Caco-2 (cell line): ENCODE results near the gene CNKSR1. TPM values are rescaled to one million over a fixed set of nuclear protein-coding genes. Genes with fewer than 3 reads are reported as not detected.

Experiments
- BruUV-seq: library from RNA; stranded (reverse); fragments of 400-500 nt; replicated peaks from 2 replicates; lab custom pipeline; 2021; lab: Mats Ljungman, UMichigan
- CTCF ChIA-PET: fragments of 300-600 bp; sonication (Branson Sonifier 250); formaldehyde crosslinking; loops from one replicate; lab custom pipeline; 2022; ENCODE audit warnings: antibody characterized with exemption; lab: Charles Lee
- POLR2A ChIA-PET: fragments of 300-600 bp; sonication (Branson Sonifier 250); formaldehyde crosslinking; loops from one replicate; lab custom pipeline; 2022; ENCODE audit warnings: antibody characterized with exemption; lab: Charles Lee
- DNase-seq, 2 experiments: peaks; one replicate each; pipeline versions ENCODE4 v3.0.0 to v3.0.0-alpha.2; 2020 to 2022
- H3K27me3 ChIP-seq: replicated peaks from 2 replicates; pipeline ENCODE4 v1.6.0; 2011; ENCODE audit warnings: low read length; ENCODE audit not compliant: control insufficient read depth, insufficient read depth
- H3K36me3 ChIP-seq: 2 replicates; pipeline ENCODE4 v1.5.1; 2011; ENCODE audit warnings: low read length; ENCODE audit not compliant: control insufficient read depth, insufficient read depth
- H3K4me1 ChIP-seq: fragments of 250-450 bp; sonication (Bioruptor Pico); 2 replicates; pipeline ENCODE4 v1.5.1; 2020; ENCODE audit warnings: mild to moderate bottlenecking
- H3K4me3 ChIP-seq: 2 replicates; pipeline ENCODE4 v1.5.1; 2011; ENCODE audit warnings: low read depth, mild to moderate bottlenecking, control low read depth, low read length
- H3K9me3 ChIP-seq: fragments of 250-450 bp; sonication (Bioruptor Pico); 2 replicates; pipeline ENCODE4 v1.5.1; 2020; ENCODE audit warnings: mild to moderate bottlenecking, moderate library complexity
- H3K27ac Mint-ChIP-seq: one replicate; pipeline ENCODE4 v1.8.0; 2022; ENCODE audit warnings: mixed read lengths; ENCODE audit not compliant: unreplicated experiment
- H3K27me3 Mint-ChIP-seq: one replicate; pipeline ENCODE4 v1.8.0; 2022; ENCODE audit warnings: mixed read lengths; ENCODE audit not compliant: insufficient read depth, unreplicated experiment
- H3K36me3 Mint-ChIP-seq: one replicate; pipeline ENCODE4 v1.8.0; 2022; ENCODE audit warnings: mild to moderate bottlenecking, mixed read lengths; ENCODE audit not compliant: insufficient read depth, unreplicated experiment
- H3K4me1 Mint-ChIP-seq: one replicate; pipeline ENCODE4 v1.8.0; 2022; ENCODE audit warnings: low read depth, mixed read lengths; ENCODE audit not compliant: unreplicated experiment
- H3K4me3 Mint-ChIP-seq: one replicate; pipeline ENCODE4 v1.8.0; 2022; ENCODE audit warnings: mild to moderate bottlenecking, moderate library complexity, mixed read lengths; ENCODE audit not compliant: unreplicated experiment
- H3K9me3 Mint-ChIP-seq: one replicate; pipeline ENCODE4 v1.8.0; 2022; ENCODE audit warnings: mixed read lengths; ENCODE audit not compliant: unreplicated experiment
- intact Hi-C: fragments of 100-400 bp; cut with micrococcal nuclease; formaldehyde crosslinking; loops from one replicate; pipeline ENCODE4 v1.10.0; 2022; ENCODE audit not compliant: unreplicated experiment
- total RNA-seq: library from RNA; stranded (reverse); gene quantifications from 2 replicates; pipeline ENCODE4 v1.2.3, GENCODE V29; 2022
- TF ChIP-seq, protein P1 (sequence below), 2 experiments: fragments of 200-600 bp in 1 of 2; IDR thresholded peaks; 1 replicate in 1 of 2; 2 replicates in 1 of 2; pipeline versions ENCODE4 v1.5.1 to v1.8.0; 2011 to 2022; ENCODE audit warnings: antibody characterized with exemption in 1 of 2, control low read depth in 1 of 2, inconsistent platforms in 1 of 2, low read depth in 1 of 2, low read length in 1 of 2, mild to moderate bottlenecking in 1 of 2, moderate library complexity in 1 of 2; ENCODE audit not compliant: insufficient read depth in 1 of 2, severe bottlenecking in 1 of 2, unreplicated experiment in 1 of 2

CNKSR1 gene
- total RNA-seq, 1 experiment from 2014 or later = 16.1 TPM

- CTCF ChIA-PET = no interaction called here
- Mint-ChIP-seq H3K27ac (no peak overlapping the region), H3K4me3 (no peak overlapping the region), H3K4me1 (peaks cover 14% of the 10 kb centered on the region), H3K36me3 (no peaks in the 10 kb centered on the region), H3K27me3 (no peaks in the 10 kb centered on the region), H3K9me3 (no peaks in the 10 kb centered on the region)
- H3K36me3 ChIP-seq = no peaks in the 10 kb centered on the region; the same call in 1 of the 2 replicates
- DNase-seq = no peak
- BruUV-seq = no TSS peak
- no peaks in the 10 kb centered on the region for H3K4me1 ChIP-seq
- intact Hi-C loops = loop anchor here (5.0 kb wide), 1 partner anchor 41 kb away; the partner anchor contains the start of gene CEP85
- H3K4me3 ChIP-seq = no peak overlapping the region
- POLR2A ChIA-PET = no interaction called here
- TF ChIP-seq, protein P1, sequence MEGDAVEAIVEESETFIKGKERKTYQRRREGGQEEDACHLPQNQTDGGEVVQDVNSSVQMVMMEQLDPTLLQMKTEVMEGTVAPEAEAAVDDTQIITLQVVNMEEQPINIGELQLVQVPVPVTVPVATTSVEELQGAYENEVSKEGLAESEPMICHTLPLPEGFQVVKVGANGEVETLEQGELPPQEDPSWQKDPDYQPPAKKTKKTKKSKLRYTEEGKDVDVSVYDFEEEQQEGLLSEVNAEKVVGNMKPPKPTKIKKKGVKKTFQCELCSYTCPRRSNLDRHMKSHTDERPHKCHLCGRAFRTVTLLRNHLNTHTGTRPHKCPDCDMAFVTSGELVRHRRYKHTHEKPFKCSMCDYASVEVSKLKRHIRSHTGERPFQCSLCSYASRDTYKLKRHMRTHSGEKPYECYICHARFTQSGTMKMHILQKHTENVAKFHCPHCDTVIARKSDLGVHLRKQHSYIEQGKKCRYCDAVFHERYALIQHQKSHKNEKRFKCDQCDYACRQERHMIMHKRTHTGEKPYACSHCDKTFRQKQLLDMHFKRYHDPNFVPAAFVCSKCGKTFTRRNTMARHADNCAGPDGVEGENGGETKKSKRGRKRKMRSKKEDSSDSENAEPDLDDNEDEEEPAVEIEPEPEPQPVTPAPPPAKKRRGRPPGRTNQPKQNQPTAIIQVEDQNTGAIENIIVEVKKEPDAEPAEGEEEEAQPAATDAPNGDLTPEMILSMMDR (IDR thresholded peaks at IDR 0.05; ENCODE audit: insufficient read depth in 1 of 2, low read depth in 1 of 2, low read length in 1 of 2, severe bottlenecking in 1 of 2, unreplicated experiment in 1 of 2) = no peak
- H3K27me3 ChIP-seq = no peaks in the 10 kb centered on the region
- no peaks in the 10 kb centered on the region for H3K9me3 ChIP-seq
Measured at GRCh38 chr1:26191739-26192138, 14.4 kb downstream of the CNKSR1 start.

DNA sequence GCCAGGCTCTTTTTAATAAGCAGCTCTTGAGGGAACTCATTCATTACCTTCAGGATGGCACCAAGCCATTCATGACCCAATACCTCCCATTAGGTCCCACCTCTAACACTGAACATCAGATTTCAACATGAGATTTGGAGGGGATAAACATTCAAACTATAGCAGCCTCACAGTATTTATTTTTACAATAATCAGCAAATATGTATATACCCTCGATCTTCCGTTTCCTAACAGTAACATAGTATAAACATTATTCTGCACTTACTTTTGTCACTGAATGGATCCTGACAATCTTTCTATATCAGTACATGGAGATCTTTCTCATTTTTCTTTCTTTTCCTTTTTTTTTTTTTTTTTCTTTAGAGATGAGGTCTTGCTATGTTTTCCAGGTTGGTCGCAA, 18.5 kb downstream of the CNKSR1 start:
- no peak overlapping the region for H3K27ac Mint-ChIP-seq
- H3K27me3 Mint-ChIP-seq = no peaks in the 10 kb centered on the region
- no peak overlapping the region for H3K4me3 ChIP-seq
- H3K4me3 Mint-ChIP-seq = no peak overlapping the region
- H3K27me3 ChIP-seq = no peaks in the 10 kb centered on the region
- H3K9me3 ChIP-seq = no peaks in the 10 kb centered on the region
- no peaks in the 10 kb centered on the region for H3K9me3 Mint-ChIP-seq
- H3K36me3 Mint-ChIP-seq = no peaks in the 10 kb centered on the region
- H3K4me1 Mint-ChIP-seq = peaks cover under 1% of the 10 kb centered on the region
- no peaks in the 10 kb centered on the region for H3K36me3 ChIP-seq
- ChIA-PET CTCF (no interaction called here), POLR2A (interaction anchor here (1.5 kb wide), 1 partner anchor 26 kb away, joined by 15 read pairs; the partner anchor contains the start of gene ZNF593)
- H3K4me1 ChIP-seq = no peaks in the 10 kb centered on the region
- no peak for DNase-seq
- TF ChIP-seq, protein P1 (IDR thresholded peaks at IDR 0.05; ENCODE audit: insufficient read depth in 1 of 2, low read depth in 1 of 2, low read length in 1 of 2, severe bottlenecking in 1 of 2, unreplicated experiment in 1 of 2) = no peak
- intact Hi-C loops = no loop called here
- BruUV-seq = no TSS peak

- Mint-ChIP-seq H3K4me3 (no peak overlapping the region), H3K9me3 (no peaks in the 10 kb centered on the region), H3K27ac (no peak overlapping the region), H3K27me3 (no peaks in the 10 kb centered on the region), H3K4me1 (no peaks in the 10 kb centered on the region), H3K36me3 (no peaks in the 10 kb centered on the region)
- ChIA-PET POLR2A (interaction anchor here (1.5 kb wide), 1 partner anchor 27 kb away, joined by 15 read pairs; the partner anchor contains the start of gene ZNF593), CTCF (no interaction called here)
- no peak for DNase-seq
- Histone ChIP-seq H3K27me3 (no peaks in the 10 kb centered on the region), H3K4me1 (no peaks in the 10 kb centered on the region), H3K9me3 (no peaks in the 10 kb centered on the region), H3K36me3 (no peaks in the 10 kb centered on the region), H3K4me3 (no peak overlapping the region)
- TF ChIP-seq, protein P1 (IDR thresholded peaks at IDR 0.05; ENCODE audit: insufficient read depth in 1 of 2, low read depth in 1 of 2, low read length in 1 of 2, severe bottlenecking in 1 of 2, unreplicated experiment in 1 of 2) = no peak
- intact Hi-C loops = no loop called here
- BruUV-seq = no TSS peak
Measured at GRCh38 chr1:26197301-26197700, 20.0 kb downstream of the CNKSR1 start.
